Fibroblast of pulmonary artery (primary cell): ENCODE measurements around the gene TSEN15.

Experiments
- DNase-seq: peaks from one replicate; pipeline ENCODE4 v3.0.0-alpha.2; 2010; ENCODE audit warnings: low read depth
- H3K4me3 ChIP-seq: replicated peaks from 2 replicates; pipeline ENCODE4 v1.5.1; 2011; ENCODE audit warnings: low read depth, mild to moderate bottlenecking, control low read depth, low read length, moderate library complexity
- TF ChIP-seq, protein P1 (sequence below): IDR thresholded peaks from 2 replicates; pipeline ENCODE4 v1.5.1; 2011; ENCODE audit warnings: mild to moderate bottlenecking, control low read depth, low read length, inconsistent platforms; ENCODE audit errors: missing control alignments

Gene TSEN15

DNA sequence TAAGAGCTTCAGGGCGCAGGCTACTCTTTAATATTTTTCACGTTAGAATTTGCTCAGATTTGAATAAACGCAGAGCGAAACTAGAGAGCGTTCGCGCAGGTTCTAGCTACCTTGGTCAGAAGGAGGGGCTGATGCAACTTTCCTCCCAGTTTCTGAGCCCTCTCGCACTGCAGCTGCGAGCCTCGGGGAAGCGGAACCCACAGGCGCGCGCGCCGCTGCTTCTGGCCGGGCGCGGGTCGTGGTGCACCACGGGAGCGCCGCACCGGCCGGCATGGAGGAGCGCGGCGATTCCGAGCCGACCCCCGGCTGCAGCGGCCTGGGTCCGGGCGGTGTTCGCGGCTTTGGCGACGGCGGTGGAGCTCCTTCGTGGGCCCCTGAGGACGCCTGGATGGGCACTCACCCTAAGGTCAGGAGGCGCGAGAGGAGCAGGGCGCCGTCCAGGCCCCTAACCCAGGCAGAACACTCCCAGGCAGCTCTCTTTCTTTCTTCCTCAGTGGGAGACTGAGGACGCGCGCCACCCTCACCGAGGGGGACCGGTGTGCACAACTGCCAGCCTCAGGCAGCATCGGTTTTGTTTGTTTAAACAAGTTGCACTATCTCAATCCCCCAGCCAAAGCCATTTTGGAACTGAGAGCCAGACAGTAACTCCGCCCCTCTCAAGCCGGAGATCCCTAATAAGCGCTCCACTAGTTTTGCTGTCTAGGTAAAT, at the start of gene TSEN15:
Gene TSEN15, plus strand, starts transcription at position 246 of the 709 bp plus-strand sequence. Its CDS starts 26 bp downstream, at position 272.
- TF ChIP-seq, protein P1, sequence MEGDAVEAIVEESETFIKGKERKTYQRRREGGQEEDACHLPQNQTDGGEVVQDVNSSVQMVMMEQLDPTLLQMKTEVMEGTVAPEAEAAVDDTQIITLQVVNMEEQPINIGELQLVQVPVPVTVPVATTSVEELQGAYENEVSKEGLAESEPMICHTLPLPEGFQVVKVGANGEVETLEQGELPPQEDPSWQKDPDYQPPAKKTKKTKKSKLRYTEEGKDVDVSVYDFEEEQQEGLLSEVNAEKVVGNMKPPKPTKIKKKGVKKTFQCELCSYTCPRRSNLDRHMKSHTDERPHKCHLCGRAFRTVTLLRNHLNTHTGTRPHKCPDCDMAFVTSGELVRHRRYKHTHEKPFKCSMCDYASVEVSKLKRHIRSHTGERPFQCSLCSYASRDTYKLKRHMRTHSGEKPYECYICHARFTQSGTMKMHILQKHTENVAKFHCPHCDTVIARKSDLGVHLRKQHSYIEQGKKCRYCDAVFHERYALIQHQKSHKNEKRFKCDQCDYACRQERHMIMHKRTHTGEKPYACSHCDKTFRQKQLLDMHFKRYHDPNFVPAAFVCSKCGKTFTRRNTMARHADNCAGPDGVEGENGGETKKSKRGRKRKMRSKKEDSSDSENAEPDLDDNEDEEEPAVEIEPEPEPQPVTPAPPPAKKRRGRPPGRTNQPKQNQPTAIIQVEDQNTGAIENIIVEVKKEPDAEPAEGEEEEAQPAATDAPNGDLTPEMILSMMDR: no peak
- peak within 1 kb of the TSS; percentile 70 for H3K4me3 ChIP-seq
- peak; percentile 84 for DNase-seq

DNA sequence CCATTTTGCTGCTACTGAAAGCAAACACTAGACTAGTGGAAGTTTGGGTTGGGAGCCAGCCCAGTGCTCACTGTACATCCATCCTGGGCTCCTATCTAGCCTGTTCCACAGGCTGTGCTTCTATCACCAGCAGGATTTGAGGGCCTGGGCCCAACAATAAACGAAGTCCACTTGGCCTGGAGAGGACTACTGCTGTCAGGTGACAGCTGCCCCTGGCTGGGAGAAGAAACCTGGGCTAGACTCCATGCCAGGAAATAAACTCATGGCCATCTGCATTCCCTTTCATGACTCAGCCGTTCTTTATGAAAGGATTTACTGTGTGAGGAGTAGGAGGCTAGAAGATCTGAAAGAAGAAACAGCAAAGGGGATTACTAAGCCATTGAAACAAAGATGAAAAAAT, 49.5 kb upstream of the TSEN15 start:
- DNase-seq: peak; percentile 91
- TF ChIP-seq, protein P1: no peak
- no peak overlapping the region for H3K4me3 ChIP-seq

DNA sequence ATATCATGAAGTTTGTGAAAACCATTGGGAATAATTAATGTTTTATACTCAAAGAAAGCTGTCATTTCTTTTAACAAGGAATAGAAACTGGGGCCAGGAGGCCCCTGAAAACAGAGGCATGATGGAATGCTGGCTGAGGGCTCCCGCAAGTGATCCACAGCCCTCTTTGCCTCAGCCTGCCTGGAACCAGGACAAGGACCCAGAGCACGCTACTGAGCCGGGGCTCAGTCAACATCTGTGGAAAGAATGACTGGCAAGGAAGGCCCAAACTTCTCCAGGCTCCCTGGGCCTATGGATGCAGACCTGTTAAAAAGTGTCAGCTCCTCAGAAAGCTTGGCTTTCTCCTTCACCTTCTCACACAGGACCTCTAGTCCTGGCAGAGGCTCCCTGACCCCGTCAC, 46.6 kb upstream of the TSEN15 start:
- no peak overlapping the region for H3K4me3 ChIP-seq
- TF ChIP-seq, protein P1: no peak
- DNase-seq: no peak

DNA sequence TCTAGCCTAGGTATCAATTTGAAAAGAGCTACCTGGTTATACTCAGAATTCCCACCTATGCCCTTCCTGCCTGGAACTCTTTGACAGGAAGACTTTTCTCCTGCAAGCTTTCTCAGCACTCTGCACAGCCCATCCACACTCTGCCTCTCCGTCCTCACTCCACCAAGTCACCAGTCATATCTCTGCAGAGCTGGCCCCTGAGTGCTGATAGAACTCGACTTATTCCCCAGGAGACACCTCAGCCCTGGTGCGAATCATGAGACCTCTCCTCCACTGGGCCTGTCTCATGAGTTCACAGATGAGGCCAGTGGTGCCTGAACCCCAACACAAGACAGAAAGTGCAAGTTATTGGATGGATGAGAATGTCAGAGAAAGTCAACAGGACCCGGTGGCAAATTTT, 46.0 kb upstream of the TSEN15 start:
- no peak for DNase-seq
- H3K4me3 ChIP-seq: no peak overlapping the region
- TF ChIP-seq, protein P1: no peak

DNA sequence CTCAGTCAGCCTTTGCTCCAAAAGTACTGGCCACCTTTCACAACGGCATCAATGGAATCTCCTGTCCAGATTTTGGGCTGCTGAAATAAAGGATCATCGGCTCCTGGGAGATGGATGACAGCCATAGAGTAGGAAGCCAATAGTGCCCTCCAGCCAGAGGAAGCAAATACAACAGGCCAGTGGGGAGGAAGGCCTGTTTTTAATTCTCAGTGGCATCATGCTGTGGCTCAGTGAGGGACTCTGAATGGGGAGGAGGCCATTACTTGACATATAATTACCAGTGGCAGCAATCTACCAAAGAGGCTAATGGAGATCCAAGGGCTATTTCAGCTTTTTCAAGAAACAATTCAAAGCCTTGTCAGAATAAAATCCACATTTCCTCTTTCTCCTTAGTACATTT, 40.7 kb upstream of the TSEN15 start:
- TF ChIP-seq, protein P1: no peak
- no peak overlapping the region for H3K4me3 ChIP-seq

DNA sequence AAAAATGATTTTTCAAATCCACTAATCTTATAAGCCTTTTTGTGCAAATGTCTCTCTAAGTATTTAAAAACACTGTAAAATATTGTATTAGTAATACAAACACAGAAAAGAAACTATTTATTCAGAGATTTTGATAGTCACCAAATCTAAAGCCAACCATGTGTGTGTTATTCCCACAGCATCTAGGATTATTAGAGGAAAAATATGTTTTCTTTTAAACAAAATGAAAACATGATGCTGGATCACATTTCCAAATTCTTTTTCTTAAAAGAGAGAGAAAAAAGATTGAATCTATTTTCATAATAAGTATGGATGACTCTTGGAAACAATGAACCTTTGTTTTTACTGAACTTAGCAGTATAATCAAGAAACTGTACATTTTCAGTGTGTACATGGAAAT, 39.3 kb upstream of the TSEN15 start:
- no peak for DNase-seq
- H3K4me3 ChIP-seq: no peak overlapping the region
- TF ChIP-seq, protein P1: no peak

More for the DNA sequence above, 40.7 kb upstream of the TSEN15 start:
- DNase-seq: no peak

DNA sequence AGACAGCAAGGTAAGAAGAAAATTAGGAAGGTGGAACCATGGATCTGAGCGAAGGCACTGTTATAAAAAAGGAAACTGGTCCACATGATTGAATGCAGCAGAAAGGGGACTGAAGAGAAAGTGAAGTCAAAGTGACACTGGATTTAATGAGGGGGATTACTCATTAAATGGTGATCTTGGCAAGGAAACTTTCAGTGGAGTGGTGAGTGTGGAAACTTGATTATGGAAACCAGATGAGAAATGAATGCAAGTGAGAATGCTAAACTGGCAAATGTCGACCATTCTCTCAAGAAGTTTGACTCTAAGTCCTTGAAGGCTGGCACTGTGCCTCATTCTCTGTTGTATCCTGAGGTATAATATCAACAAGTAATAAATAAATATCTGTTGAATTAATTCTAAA, 37.3 kb upstream of the TSEN15 start:
- H3K4me3 ChIP-seq: no peak overlapping the region
- DNase-seq: no peak
- TF ChIP-seq, protein P1: no peak
